ENCODE measurements around the gene PLSCR5. TPM values are rescaled to one million over a fixed set of nuclear protein-coding genes. Genes with fewer than 3 reads are reported as not detected.

Gene PLSCR5
- total RNA-seq, 1 donor from 2014 or later = not detected

- Histone ChIP-seq H3K4me3 (ENCODE audit: low read depth, low read length) (no peak overlapping the region), H3K36me3 (ENCODE audit: control insufficient read depth, insufficient read depth, low read length) (no peaks in the 10 kb centered on the region), H3K27me3 (ENCODE audit: control insufficient read depth, insufficient read depth, low read length) (no peaks in the 10 kb centered on the region)
- no peak for DNase-seq (ENCODE audit: low read depth)
- TF ChIP-seq CTCF (IDR thresholded peaks at IDR 0.05; ENCODE audit: insufficient read depth, low read length, poor library complexity, severe bottlenecking) = no peak
These were observed 39.0 kb downstream of the PLSCR5 start for GRCh38 chr3:146566138-146566537.

GRCh38 chr3:146561879-146562278 lies 43.3 kb downstream of the PLSCR5 start:
- no peak for DNase-seq (ENCODE audit: low read depth)
- H3K27me3 ChIP-seq (ENCODE audit: control insufficient read depth, insufficient read depth, low read length) = no peaks in the 10 kb centered on the region
- no peak for TF ChIP-seq CTCF (IDR thresholded peaks at IDR 0.05; ENCODE audit: insufficient read depth, low read length, poor library complexity, severe bottlenecking)
- H3K4me3 ChIP-seq (ENCODE audit: low read depth, low read length) = no peak overlapping the region
- H3K36me3 ChIP-seq (ENCODE audit: control insufficient read depth, insufficient read depth, low read length) = no peaks in the 10 kb centered on the region

GRCh38 chr3:146561463-146561862 lies 43.7 kb downstream of the PLSCR5 start:
- no peaks in the 10 kb centered on the region for H3K27me3 ChIP-seq (ENCODE audit: control insufficient read depth, insufficient read depth, low read length)
- no peak overlapping the region for H3K4me3 ChIP-seq (ENCODE audit: low read depth, low read length)
- no peak for TF ChIP-seq CTCF (IDR thresholded peaks at IDR 0.05; ENCODE audit: insufficient read depth, low read length, poor library complexity, severe bottlenecking)
- H3K36me3 ChIP-seq (ENCODE audit: control insufficient read depth, insufficient read depth, low read length) = no peaks in the 10 kb centered on the region
- DNase-seq (ENCODE audit: low read depth) = no peak

- H3K4me3 ChIP-seq (ENCODE audit: low read depth, low read length) = no peak overlapping the region
- H3K36me3 ChIP-seq (ENCODE audit: control insufficient read depth, insufficient read depth, low read length) = no peaks in the 10 kb centered on the region
- no peaks in the 10 kb centered on the region for H3K27me3 ChIP-seq (ENCODE audit: control insufficient read depth, insufficient read depth, low read length)
- no peak for TF ChIP-seq CTCF (IDR thresholded peaks at IDR 0.05; ENCODE audit: insufficient read depth, low read length, poor library complexity, severe bottlenecking)
- DNase-seq (ENCODE audit: low read depth) = no peak
These were observed 44.5 kb downstream of the PLSCR5 start for GRCh38 chr3:146560678-146561077.

GRCh38 chr3:146559388-146559787 lies 45.8 kb downstream of the PLSCR5 start:
- Histone ChIP-seq H3K36me3 (ENCODE audit: control insufficient read depth, insufficient read depth, low read length) (no peaks in the 10 kb centered on the region), H3K27me3 (ENCODE audit: control insufficient read depth, insufficient read depth, low read length) (no peaks in the 10 kb centered on the region), H3K4me3 (ENCODE audit: low read depth, low read length) (no peak overlapping the region)
- DNase-seq (ENCODE audit: low read depth) = no peak
- TF ChIP-seq CTCF (IDR thresholded peaks at IDR 0.05; ENCODE audit: insufficient read depth, low read length, poor library complexity, severe bottlenecking) = no peak

- no peak overlapping the region for H3K4me3 ChIP-seq (ENCODE audit: low read depth, low read length)
- H3K27me3 ChIP-seq (ENCODE audit: control insufficient read depth, insufficient read depth, low read length) = no peaks in the 10 kb centered on the region
- no peak for TF ChIP-seq CTCF (IDR thresholded peaks at IDR 0.05; ENCODE audit: insufficient read depth, low read length, poor library complexity, severe bottlenecking)
- H3K36me3 ChIP-seq (ENCODE audit: control insufficient read depth, insufficient read depth, low read length) = no peaks in the 10 kb centered on the region
- no peak for DNase-seq (ENCODE audit: low read depth)
These were observed 46.4 kb downstream of the PLSCR5 start for GRCh38 chr3:146558781-146559180.
